ENCODE measurements around the gene CCDC77.

- TF ChIP-seq MAX (IDR thresholded peaks at IDR 0.05; ENCODE audit: low read depth, low read length) (no peak), POLR2A (IDR thresholded peaks at IDR 0.05; ENCODE audit: low read depth, low read length) (no peak), HDAC6 (IDR thresholded peaks at IDR 0.05; ENCODE audit: unreplicated experiment) (no peak), JUNB (IDR thresholded peaks at IDR 0.05) (no peak), NR2C2 (IDR thresholded peaks at IDR 0.05; ENCODE audit: borderline replicate concordance, control insufficient read depth, insufficient read length, low read depth) (no peak), SKIL (IDR thresholded peaks at IDR 0.05; ENCODE audit: low read depth, poor library complexity, severe bottlenecking) (no peak), CHD4 (IDR thresholded peaks at IDR 0.05) (no peak), EZH2 (IDR thresholded peaks at IDR 0.05; ENCODE audit: borderline replicate concordance, control insufficient read depth, low read depth, low read length) (no peak), ZBED1 (IDR thresholded peaks at IDR 0.05; ENCODE audit: borderline replicate concordance) (no peak)
- TF ChIP-seq, protein P1, sequence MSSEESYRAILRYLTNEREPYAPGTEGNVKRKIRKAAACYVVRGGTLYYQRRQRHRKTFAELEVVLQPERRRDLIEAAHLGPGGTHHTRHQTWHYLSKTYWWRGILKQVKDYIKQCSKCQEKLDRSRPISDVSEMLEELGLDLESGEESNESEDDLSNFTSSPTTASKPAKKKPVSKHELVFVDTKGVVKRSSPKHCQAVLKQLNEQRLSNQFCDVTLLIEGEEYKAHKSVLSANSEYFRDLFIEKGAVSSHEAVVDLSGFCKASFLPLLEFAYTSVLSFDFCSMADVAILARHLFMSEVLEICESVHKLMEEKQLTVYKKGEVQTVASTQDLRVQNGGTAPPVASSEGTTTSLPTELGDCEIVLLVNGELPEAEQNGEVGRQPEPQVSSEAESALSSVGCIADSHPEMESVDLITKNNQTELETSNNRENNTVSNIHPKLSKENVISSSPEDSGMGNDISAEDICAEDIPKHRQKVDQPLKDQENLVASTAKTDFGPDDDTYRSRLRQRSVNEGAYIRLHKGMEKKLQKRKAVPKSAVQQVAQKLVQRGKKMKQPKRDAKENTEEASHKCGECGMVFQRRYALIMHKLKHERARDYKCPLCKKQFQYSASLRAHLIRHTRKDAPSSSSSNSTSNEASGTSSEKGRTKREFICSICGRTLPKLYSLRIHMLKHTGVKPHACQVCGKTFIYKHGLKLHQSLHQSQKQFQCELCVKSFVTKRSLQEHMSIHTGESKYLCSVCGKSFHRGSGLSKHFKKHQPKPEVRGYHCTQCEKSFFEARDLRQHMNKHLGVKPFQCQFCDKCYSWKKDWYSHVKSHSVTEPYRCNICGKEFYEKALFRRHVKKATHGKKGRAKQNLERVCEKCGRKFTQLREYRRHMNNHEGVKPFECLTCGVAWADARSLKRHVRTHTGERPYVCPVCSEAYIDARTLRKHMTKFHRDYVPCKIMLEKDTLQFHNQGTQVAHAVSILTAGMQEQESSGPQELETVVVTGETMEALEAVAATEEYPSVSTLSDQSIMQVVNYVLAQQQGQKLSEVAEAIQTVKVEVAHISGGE (CRISPR knock-in tag; IDR thresholded peaks at IDR 0.05): no peak
- TF ChIP-seq, protein P2, sequence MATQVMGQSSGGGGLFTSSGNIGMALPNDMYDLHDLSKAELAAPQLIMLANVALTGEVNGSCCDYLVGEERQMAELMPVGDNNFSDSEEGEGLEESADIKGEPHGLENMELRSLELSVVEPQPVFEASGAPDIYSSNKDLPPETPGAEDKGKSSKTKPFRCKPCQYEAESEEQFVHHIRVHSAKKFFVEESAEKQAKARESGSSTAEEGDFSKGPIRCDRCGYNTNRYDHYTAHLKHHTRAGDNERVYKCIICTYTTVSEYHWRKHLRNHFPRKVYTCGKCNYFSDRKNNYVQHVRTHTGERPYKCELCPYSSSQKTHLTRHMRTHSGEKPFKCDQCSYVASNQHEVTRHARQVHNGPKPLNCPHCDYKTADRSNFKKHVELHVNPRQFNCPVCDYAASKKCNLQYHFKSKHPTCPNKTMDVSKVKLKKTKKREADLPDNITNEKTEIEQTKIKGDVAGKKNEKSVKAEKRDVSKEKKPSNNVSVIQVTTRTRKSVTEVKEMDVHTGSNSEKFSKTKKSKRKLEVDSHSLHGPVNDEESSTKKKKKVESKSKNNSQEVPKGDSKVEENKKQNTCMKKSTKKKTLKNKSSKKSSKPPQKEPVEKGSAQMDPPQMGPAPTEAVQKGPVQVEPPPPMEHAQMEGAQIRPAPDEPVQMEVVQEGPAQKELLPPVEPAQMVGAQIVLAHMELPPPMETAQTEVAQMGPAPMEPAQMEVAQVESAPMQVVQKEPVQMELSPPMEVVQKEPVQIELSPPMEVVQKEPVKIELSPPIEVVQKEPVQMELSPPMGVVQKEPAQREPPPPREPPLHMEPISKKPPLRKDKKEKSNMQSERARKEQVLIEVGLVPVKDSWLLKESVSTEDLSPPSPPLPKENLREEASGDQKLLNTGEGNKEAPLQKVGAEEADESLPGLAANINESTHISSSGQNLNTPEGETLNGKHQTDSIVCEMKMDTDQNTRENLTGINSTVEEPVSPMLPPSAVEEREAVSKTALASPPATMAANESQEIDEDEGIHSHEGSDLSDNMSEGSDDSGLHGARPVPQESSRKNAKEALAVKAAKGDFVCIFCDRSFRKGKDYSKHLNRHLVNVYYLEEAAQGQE (IDR thresholded peaks at IDR 0.05; ENCODE audit: low read depth, low read length): no peak
- TF ChIP-seq, protein P3, sequence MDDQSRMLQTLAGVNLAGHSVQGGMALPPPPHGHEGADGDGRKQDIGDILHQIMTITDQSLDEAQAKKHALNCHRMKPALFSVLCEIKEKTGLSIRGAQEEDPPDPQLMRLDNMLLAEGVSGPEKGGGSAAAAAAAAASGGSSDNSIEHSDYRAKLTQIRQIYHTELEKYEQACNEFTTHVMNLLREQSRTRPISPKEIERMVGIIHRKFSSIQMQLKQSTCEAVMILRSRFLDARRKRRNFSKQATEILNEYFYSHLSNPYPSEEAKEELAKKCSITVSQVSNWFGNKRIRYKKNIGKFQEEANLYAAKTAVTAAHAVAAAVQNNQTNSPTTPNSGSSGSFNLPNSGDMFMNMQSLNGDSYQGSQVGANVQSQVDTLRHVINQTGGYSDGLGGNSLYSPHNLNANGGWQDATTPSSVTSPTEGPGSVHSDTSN (IDR thresholded peaks at IDR 0.05; ENCODE audit: insufficient replicate concordance, low read depth, low read length): no peak
These were observed 66.1 kb downstream of the CCDC77 start for GRCh38 chr12:467591-467990.

Measured in GM12878 (cell line).